Stimulated activated CD4-positive, alpha-beta T cell treated with anti-CD3 and anti-CD28 coated beads, Interleukin-2, amount 100 ng/mL, for 4 hours (primary cell): ENCODE data around the gene COG8.
"Not testable (repeated sequence)": the region's sequence is repeated elsewhere in the genome, so short reads cannot be mapped to it uniquely, and the experiment has no call there.

Source experiments
- DNase-seq: peaks from one replicate; pipeline ENCODE4 v3.0.0-alpha.2; 2020; ENCODE audit warnings: low read depth

The COG8 gene

GRCh38 chr16:69339289-69340094 is at the start of gene COG8, which contains the start of gene NIP7:
COG8 (minus strand) TSS chr16:69339564; CDS start chr16:69339552, 12 bp downstream.
NIP7 (plus strand) TSS chr16:69339772; CDS start chr16:69339830, 58 bp downstream.
- DNase-seq: peak; percentile 84

DNA sequence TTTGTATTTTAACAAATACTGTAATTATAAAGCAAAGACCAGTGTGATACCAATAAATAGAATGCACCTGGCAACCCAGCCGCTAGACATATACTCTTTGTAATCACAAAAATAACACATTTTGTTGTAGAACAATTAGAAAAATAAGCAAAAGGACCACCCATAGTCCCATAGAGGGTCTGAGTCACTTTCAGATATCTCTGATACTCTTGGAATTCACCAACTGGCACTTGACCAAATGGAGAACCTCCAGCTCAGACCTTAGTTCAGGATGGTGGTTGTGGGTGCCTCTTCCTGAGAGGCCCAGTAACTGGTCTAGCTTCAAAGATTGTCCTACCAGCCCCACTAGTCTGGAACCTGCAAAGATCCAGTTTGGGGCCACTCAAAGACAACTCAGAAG is 47.2 kb upstream of the COG8 start:
- no peak for DNase-seq

DNA sequence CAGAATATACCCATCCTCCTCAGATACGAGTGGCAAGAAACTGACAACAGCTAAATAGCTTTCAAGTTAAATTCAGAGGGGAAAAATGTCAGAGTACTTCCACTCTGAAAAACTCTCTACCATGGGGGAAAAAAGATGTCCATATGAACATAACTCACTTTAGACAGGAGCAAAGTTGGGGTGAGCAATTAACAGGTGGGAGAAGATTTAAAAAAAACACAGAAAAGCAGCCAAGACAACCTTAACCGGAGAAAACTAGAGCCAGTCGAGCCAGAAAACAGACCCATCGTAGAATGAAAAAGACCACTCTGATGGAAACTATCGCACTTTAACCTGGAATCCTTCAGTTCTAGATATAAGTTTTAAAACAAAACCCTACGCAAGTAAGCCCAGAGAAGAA is 45.6 kb upstream of the COG8 start:
- no peak for DNase-seq

DNA sequence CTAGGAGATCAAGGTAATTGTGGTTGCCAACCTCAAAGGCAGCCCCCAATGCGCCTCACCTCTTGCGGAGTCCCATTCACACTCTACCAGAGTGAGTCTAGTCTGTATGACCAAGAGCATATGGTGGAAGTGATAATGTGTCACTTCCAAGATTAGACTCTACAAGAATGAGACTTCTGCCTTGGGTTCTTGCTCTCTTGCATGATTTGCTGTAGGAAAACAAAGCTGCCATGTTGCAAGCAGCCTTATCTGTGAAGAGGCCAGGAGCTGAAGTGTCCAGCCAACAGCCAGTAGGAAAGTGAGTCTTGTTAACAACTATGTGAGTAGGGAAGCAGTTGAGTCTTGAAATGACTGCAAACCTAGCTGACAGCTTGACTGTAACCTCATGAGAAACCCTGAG is 43.1 kb upstream of the COG8 start:
- no peak for DNase-seq

DNA sequence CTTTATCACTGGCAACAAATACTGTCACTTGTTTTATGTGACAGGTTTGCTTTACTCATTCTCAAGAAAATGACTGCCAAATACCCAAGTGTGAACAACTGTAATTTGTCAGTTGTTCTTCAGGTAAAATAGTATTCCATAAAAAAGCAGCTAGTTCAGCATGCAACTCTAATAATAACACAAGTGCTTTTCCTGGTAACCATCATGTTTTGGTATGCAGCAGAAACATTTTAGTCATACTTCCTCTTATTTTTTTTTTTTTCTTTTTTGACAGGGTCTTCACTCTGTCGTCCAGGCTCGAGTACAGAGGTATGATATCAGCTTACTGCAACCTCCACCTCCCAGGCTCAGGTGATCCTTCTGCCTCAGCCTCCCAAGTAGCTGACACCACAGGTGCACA is 41.9 kb upstream of the COG8 start:
- DNase-seq: no peak

DNA sequence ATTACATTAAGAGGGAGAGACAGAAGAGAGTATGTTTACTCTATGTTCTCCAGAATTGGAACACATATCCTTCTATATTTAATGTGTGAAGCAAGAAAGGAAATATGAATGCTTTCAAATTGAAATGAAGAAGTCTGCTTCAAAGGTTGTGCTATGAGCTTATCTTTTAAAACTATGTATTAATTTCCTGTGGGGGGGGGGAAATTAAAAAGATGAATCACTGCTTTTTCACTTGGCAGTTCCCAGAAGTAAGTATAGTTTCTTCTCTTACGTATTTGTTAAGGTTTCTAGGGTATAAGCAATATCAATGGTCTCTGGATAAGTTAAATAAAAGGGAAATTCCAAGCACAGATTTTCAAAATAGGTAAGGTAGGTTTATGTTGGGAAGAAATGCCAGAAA is 39.4 kb upstream of the COG8 start:
- DNase-seq: no peak

GRCh38 chr16:69378036-69378435 is 38.7 kb upstream of the COG8 start:
- DNase-seq: no peak

DNA sequence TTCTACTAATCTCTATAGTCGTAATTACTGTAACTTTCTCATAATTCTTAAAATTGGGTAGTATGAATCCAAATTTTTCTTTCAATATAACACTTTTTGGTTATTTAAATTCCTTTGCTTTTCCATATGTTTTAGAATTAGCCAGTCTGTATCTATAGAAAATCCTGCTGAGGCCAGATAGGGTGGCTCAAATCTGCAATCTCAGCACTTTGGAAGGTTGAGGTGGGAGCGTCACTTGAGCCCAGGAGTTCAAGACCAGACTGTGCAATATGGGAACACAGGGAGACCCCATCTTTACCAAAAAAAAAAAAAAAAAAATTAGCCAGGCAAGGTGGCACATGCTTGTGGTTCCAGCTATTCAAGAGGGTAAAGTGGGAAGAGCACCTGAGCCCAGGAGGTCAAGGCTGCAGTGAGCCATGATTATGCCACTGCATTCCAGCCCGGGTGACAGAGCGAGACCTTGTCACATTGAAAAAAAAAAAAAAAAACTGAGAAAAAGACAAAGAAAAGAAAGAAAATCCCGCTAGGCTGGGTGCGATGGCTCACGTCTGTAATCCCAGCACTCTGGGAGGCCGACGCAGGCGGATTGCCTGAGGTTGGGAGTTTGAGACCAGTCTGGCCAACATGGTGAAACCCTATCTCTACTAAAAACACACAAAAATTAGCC is 37.2 kb upstream of the COG8 start:
- DNase-seq: no peak

GRCh38 chr16:69373019-69373418 is 33.7 kb upstream of the COG8 start:
- no peak for DNase-seq

DNA sequence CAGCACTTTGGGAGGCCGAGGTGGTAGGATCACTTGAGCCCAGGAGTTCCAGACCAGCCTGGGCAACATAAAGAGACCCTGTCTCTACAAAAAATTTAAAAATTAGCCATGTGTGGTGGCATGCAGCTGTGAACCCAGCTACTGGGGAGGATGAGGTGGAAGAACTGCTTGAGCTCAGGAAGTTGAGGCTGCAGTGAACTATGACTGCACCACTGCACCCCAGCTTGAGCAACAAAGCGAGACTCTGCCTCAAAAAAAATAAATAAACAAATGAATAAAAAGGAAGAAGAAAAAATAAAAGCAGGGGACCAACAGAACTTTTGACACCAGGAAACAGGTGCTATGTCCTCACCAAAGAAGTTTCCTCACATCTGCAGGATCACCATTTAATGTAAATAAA is 32.2 kb upstream of the COG8 start:
- no peak for DNase-seq

DNA sequence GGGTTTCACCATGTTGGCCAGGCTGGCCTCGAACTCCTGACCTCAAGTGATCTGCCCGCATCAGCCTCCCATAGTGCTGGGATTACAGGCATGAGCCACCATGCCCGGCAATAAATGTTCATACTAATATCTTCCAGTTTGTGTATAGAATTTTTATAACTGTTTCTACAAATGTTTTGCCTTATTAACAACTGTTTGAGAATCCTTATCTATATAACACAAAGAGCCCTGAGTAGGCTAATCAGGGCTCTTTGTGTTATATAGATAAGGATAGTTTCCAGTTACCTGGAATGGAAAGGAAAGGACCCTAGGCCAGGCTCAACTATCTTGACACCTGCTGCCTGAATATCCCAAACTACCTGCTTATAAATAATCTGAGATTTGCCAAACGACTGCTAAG is 29.5 kb upstream of the COG8 start:
- DNase-seq: no peak

- DNase-seq: no peak
Measured at GRCh38 chr16:69367980-69368379, 28.6 kb upstream of the COG8 start.

DNA sequence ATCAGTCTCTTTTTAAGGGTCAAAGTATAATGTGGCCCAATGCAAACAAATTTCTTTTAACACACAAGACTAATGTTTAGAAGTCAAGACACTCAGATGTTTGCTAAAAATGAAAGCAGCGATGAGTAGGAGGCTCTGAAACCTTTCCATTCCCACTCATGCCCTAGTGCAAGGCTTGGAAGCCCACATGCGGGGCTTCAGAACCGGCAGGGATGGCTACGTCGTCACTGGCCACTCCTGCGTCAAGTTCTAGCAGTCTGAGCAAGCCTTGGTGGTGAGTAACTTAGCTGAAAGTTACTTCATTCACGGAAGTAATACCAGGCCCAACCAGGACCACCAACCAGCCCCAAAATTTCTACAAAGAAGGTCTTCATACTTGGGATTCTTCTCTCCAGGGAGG is 27.1 kb upstream of the COG8 start:
- DNase-seq: no peak

DNA sequence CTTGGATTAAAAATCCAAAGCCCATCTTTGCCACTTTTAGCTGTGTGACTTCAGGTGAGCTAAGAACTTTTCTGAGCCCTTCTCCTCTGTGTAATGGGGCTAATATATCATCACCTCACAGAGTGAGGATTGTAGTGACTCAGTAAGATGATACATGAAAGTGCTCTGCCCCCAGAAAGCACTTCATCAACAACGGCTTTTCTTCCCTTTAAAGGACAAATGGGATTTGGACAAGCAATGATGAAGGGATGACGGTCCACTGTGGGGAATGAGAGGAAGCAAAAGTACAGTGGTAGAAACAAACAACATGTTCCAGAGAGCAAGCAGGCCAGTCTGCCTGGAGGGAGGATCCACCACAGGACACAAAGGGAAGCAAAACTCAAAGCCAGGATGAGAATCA is 26.5 kb upstream of the COG8 start:
- DNase-seq: no peak

DNA sequence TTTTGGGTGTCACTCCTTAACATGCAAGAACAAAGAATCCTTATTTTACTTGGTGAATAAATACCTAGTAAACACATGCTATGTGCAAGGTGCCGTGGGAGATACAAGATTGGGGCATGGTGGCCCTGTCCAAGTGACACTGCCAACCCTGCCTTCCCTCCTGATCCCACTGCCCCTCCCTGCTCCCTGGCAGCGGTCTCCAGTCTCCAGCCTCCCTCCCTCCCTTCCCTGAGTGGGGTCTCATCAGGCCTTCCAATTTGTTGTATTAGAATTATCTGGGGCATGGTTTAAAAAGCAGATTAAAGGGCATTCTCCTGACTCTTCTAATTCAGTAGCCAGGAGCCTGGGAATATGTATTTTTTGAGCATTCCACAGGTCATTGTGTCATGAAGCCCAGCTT is 24.7 kb upstream of the COG8 start:
- DNase-seq: no peak

DNA sequence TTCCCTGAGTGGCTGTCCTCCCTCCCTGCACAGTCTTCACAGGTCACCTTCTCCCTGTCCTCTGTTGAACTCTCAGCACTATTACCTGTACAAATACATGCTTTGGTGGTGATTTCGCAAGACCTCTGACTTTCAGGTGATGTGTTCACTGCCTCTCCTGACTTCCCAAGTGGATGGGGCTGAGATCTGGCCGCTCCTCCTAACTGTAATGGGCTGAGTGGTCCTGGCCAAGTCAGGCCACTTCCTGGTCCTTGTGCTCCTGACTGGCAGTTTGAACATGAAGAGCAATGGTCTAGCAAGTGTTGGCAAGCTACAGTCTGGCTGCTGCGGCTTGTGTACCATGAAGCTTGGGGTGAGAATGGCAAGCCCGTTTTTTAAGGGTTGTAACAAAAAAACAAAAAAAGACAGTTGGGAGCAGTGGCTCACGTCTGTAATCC is 23.9 kb upstream of the COG8 start:
- no peak for DNase-seq

DNA sequence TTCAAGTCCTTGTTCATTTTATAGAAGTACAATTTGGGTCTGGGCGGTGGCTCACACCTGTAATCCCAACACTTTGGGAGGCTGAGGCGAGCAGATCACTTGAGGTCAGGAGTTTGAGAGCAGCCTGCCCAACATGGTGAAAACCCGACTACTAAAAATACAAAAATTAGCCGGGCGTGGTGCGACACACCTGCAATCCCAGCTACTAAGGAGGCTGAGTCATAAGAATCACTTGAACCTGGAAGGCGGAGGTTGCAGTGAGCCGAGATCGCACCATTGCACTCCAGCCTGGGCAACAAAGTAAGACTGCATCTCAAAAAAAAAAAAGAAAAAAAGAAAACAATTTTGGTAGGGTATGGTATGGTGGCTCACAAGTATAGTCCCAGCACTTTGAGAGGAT is 20.7 kb upstream of the COG8 start:
- DNase-seq: not testable (repeated sequence)

DNA sequence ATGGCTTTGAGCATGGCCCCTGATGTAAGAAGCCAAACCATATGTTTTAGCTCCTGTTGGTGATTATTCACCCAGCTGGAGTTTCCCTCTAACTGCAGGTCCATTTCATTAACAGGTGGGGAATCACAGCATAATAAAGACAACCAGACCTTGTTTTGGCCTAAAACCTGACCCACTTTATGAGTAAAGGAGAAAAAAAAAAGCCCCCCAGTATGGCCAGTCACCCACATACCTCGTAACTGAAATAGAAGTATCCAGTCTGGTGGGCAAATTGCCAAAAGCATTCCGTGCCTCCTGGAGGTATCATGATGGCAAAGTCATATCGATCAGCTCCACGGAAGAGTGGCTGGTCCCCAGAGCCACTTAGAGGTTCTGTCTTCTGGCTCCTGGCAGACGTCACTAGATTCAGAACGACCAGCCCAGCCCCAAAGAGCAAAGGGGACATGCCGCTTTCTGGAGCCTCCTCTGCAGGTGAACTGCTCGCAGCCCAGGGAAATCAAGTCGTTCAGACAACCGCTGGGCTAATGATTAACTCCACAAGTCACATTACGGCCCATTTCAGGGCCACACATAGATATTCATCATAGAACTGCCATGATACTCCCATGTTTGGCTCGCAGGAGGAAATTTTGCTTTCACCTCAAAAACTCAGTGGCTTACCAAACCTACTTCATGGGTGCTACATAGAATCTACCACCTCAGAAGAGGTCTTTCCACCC is 12.1 kb upstream of the COG8 start, which contains the start of gene TMED6:
Gene TMED6 (minus strand): TSS at position 478 of the 719 bp plus-strand sequence. CDS start 33 bp downstream, at position 445.
- no peak for DNase-seq

GRCh38 chr16:69350536-69351133 is 11.3 kb upstream of the COG8 start:
- no peak for DNase-seq

GRCh38 chr16:69349536-69349935 is 10.2 kb upstream of the COG8 start:
- DNase-seq: no peak

- DNase-seq: no peak
Measured at GRCh38 chr16:69348222-69348621, 8.9 kb upstream of the COG8 start.

- DNase-seq: no peak
Measured at GRCh38 chr16:69346683-69347082, 7.3 kb upstream of the COG8 start.
